ENCODE results near the gene CRYBG1.
A peak's percentile ranks its signal among the peaks of the same experiment; 100 is the strongest.
"Not testable (repeated sequence)": the region's sequence is repeated elsewhere in the genome, so short reads cannot be mapped to it uniquely, and the experiment has no call there.

CRYBG1 gene

DNA sequence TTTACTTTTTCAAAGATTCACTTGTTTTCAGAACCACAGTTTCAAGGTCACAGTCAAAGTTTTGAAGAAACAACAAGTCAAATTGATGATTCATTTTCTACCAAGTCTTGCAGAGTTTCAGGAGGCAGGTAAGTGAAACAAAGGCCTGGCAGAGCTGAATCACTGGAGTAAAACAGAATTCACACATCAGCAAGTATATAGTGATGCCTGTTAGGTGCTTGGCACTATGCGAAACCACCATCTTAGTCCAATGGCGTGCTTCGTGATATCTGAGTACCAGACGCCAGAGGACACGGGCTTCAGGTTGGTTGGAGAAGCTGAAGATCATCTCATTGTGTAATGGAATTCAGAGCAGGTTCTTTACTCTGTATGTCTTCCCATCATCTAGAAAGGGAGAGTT lies 192.9 kb downstream of the CRYBG1 start:
- peak overlapping the region; percentile 41; the same call in 1 of the 2 replicates for H3K27ac ChIP-seq
- POLR2A ChIA-PET (ENCODE audit: low non-redundant PET): no interaction called here
- CTCF ChIA-PET: interaction anchor here (0.7 kb wide), 1 partner anchor 402 kb away, joined by 3 read pairs; no protein-coding TSS in a partner anchor
- TF ChIP-seq, protein P1, sequence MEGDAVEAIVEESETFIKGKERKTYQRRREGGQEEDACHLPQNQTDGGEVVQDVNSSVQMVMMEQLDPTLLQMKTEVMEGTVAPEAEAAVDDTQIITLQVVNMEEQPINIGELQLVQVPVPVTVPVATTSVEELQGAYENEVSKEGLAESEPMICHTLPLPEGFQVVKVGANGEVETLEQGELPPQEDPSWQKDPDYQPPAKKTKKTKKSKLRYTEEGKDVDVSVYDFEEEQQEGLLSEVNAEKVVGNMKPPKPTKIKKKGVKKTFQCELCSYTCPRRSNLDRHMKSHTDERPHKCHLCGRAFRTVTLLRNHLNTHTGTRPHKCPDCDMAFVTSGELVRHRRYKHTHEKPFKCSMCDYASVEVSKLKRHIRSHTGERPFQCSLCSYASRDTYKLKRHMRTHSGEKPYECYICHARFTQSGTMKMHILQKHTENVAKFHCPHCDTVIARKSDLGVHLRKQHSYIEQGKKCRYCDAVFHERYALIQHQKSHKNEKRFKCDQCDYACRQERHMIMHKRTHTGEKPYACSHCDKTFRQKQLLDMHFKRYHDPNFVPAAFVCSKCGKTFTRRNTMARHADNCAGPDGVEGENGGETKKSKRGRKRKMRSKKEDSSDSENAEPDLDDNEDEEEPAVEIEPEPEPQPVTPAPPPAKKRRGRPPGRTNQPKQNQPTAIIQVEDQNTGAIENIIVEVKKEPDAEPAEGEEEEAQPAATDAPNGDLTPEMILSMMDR (conservative IDR thresholded peaks at IDR 0.05; ENCODE audit: low read depth): no peak
- no peak for DNase-seq (ENCODE audit: low spot score)

DNA sequence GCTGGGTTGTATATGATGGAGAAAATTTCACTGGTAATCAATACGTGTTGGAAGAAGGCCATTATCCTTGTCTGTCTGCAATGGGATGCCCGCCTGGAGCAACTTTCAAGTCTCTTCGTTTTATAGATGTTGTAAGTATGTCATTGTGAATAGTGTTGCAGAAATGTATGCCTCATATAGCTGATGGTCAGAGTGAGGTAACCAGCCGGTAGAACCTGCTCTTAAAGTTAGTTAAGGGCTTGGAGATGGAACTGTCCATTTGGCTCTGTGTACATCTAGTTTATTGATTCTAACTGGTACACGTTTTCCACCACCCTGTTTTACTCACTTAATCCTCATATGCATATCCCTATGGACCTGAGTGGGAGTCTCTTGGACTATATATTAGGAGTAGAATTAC lies 195.2 kb downstream of the CRYBG1 start:
- no peak for DNase-seq (ENCODE audit: low spot score)
- ChIA-PET POLR2A (ENCODE audit: low non-redundant PET) (no interaction called here), CTCF (interaction anchor here (2.1 kb wide), 1 partner anchor 11 kb away, joined by 5 read pairs; no protein-coding TSS in a partner anchor)
- TF ChIP-seq, protein P1 (conservative IDR thresholded peaks at IDR 0.05; ENCODE audit: low read depth): no peak
- H3K27ac ChIP-seq: no peak overlapping the region

DNA sequence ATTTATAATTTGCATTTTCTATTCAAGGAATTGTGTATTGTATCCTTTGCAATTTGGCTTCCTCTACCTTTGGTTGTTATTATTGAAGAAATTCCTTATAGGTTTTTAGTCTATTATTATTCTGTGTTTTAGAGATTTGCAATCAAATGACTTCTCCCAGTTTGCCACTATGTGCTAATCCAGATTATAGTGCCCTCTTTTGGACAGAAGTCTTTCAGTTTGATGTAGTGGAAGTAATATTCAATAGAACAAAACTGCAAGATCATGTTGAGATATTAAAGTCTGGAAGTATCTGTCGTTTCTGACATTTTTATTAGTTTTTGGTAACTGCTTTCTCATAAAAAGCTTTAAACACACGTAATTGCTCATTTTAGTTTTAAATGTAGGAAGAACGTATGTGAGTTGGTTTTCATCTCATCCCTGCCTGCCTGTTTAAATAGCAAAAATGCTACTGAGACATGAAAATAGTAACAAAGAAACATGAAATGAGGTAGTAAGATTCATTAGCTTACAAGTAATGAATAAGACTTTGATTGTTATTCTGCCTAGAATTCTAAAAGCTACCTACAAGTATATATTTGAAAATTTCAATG lies 195.9 kb downstream of the CRYBG1 start:
- ChIA-PET POLR2A (ENCODE audit: low non-redundant PET) (no interaction called here), CTCF (interaction anchor here (0.7 kb wide), 1 partner anchor 41 kb away, joined by 3 read pairs; no protein-coding TSS in a partner anchor)
- H3K27ac ChIP-seq: no peak overlapping the region
- TF ChIP-seq, protein P1 (conservative IDR thresholded peaks at IDR 0.05; ENCODE audit: low read depth): peak; percentile 49
- no peak for DNase-seq (ENCODE audit: low spot score)

DNA sequence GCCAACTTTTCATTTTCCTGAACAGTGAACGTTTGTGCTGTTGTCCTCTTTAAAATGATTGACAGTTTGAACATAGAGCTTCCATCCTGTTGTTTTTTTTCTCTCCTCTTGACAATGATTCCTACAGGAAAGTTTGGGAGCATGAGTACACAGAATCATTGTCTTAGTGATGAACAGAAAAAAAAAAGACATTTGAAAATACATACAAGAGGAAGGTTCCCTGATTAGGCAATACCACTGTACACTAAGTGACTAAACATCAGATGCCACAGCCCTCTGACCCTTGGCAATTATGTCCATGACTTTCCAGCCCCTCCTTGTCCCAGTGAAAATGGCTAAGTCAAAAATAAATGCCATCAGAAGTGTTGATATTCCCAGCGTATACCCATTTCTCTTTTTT lies 197.3 kb downstream of the CRYBG1 start:
- TF ChIP-seq, protein P1 (conservative IDR thresholded peaks at IDR 0.05; ENCODE audit: low read depth): no peak
- CTCF ChIA-PET: no interaction called here
- DNase-seq (ENCODE audit: low spot score): no peak
- H3K27ac ChIP-seq: peak overlapping the region; percentile 53
- POLR2A ChIA-PET (ENCODE audit: low non-redundant PET): no interaction called here

DNA sequence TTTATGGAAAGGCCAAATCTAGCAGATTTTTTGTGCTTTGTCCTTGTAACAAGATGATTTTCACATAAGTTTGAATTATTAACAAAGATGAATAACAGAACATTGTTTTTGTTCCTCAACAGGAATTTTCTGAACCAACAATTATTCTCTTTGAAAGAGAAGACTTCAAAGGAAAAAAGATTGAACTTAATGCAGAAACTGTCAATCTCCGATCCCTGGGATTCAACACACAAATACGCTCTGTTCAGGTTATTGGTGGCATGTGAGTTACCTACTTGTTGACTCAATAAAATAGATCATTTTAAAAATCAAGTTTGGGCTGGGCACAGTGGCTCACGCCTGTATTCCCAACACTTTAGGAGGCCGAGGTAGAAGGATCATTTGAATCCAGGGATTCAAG lies 197.8 kb downstream of the CRYBG1 start:
- TF ChIP-seq, protein P1 (conservative IDR thresholded peaks at IDR 0.05; ENCODE audit: low read depth): no peak
- ChIA-PET POLR2A (ENCODE audit: low non-redundant PET) (no interaction called here), CTCF (no interaction called here)
- H3K27ac ChIP-seq: no peak overlapping the region
- DNase-seq (ENCODE audit: low spot score): no peak

DNA sequence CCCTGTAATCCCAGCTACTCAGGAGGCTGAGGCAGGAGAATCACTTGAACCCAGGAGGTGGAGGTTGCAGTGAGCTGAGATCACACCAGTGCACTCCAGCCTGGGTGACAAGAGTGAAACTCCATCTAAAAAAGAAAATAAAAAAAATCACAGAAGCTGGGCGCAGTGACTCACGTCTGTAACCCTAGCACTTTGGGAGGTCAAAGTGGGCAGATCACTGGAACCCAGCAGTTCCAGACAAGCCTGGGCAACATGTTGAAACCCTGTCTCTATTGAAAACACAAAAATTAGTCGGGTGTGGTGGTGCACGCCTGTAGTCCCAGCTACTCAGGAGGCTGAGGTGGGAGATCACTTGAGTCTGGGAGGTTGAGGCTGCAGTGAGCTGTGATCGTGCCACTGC lies 199.1 kb downstream of the CRYBG1 start:
- CTCF ChIA-PET: interaction anchor here (1.2 kb wide), 1 partner anchor 47 kb away, joined by 4 read pairs; no protein-coding TSS in a partner anchor
- H3K27ac ChIP-seq: peak overlapping the region; percentile 68
- POLR2A ChIA-PET (ENCODE audit: low non-redundant PET): not testable (repeated sequence)

DNA sequence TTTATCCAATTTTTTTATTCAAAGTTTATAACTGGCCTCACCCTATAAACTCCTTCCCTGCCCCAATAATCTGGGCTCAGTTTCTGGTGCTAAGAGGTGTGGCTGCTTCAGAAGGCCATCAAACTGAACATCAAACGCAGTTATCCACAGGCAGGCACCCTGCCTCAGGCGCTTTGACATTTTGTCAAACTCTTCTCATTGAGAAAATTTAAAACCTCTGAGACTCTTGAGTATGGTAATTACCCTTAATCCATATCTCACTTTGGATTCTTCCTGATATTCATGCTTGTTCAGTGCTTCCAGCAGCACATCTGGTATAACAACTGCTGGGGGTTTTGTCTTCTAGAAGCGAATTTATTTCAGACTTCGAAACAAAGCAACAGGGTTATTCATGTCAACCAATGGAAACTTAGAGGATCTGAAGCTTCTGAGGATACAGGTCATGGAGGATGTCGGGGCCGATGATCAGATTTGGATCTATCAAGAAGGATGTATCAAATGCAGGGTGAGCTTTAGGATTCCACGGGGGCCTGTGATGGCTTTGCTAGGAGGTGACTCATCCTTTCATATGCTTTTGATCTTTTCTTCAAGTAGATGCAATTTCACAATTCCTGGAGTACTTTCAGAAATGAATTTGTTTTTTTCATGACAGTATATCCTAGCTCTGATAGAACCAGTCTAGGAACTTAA lies 200.6 kb downstream of the CRYBG1 start:
- no peak overlapping the region for H3K27ac ChIP-seq
- ChIA-PET CTCF (interaction anchor here (0.7 to 1.7 kb wide), 4 partner anchors 9 to 201 kb away, joined by 3 to 5 read pairs (median 4); partner anchors contain the start of gene CRYBG1), POLR2A (ENCODE audit: low non-redundant PET) (no interaction called here)
- DNase-seq (ENCODE audit: low spot score): peak; percentile 61
- TF ChIP-seq, protein P1 (conservative IDR thresholded peaks at IDR 0.05; ENCODE audit: low read depth): no peak

More for the DNA sequence above, 199.1 kb downstream of the CRYBG1 start:
- DNase-seq (ENCODE audit: low spot score): not testable (repeated sequence)

Data from RWPE1 (cell line).